Transverse colon (tissue), 4 donors: ENCODE results near the gene LMBR1. TPM values are rescaled to one million over a fixed set of nuclear protein-coding genes. Genes with fewer than 3 reads are reported as not detected.

ENCODE experiments used
- DNase-seq: peaks from one replicate; pipeline ENCODE4 v3.0.0-alpha.2; 2019
- H3K27ac ChIP-seq, 4 donors: fragments of 200-600 bp; sonication (generic); 2 replicates each; pipeline ENCODE4 v1.5.1; 2016 to 2018; ENCODE audit warnings: inconsistent platforms in 4 of 4
- H3K27me3 ChIP-seq: fragments of 200-600 bp; sonication (generic); 2 replicates; pipeline ENCODE4 v1.5.1; 2017; ENCODE audit warnings: inconsistent platforms
- H3K36me3 ChIP-seq, 4 donors: fragments of 200-600 bp; sonication (generic); 2 replicates each; pipeline ENCODE4 v1.5.1; 2017 to 2019; ENCODE audit warnings: inconsistent platforms in 4 of 4
- H3K4me1 ChIP-seq, 4 donors: fragments of 200-600 bp; sonication (generic); 2 replicates each; pipeline ENCODE4 v1.5.1; 2017 to 2020; ENCODE audit warnings: inconsistent platforms in 4 of 4
- H3K4me3 ChIP-seq, 4 donors: fragments of 200-600 bp; sonication (generic); 1 replicate in 1 of 4; 2 replicates in 3 of 4; pipeline versions ENCODE4 v1.5.1 to v1.6.1; 2017 to 2019; ENCODE audit warnings: inconsistent platforms in 4 of 4
- H3K9me3 ChIP-seq, 2 donors: fragments of 200-600 bp; sonication (generic); 2 replicates each; pipeline ENCODE4 v1.5.1; 2017 to 2019; ENCODE audit warnings: inconsistent platforms in 2 of 2
- EP300 ChIP-seq: sonication (generic); formaldehyde crosslinking; IDR thresholded peaks from one replicate; pipeline ENCODE4 v1.6.1; 2017; ENCODE audit warnings: antibody characterized with exemption, low read depth
- POLR2A ChIP-seq: fragments of 450-650 bp; IDR thresholded peaks from one replicate; pipeline ENCODE4 v1.6.1; 2016; ENCODE audit warnings: antibody characterized with exemption, mild to moderate bottlenecking, moderate library complexity
- POLR2AphosphoS5 ChIP-seq, 3 donors: sonication (generic); formaldehyde crosslinking; IDR thresholded peaks; one replicate each; pipeline ENCODE4 v1.6.1; 2016; ENCODE audit warnings: antibody characterized with exemption in 3 of 3
- WGBS, 2 donors: methylation state at CpG; one replicate each; pipeline ENCODE4 v1.1.5; 2018; ENCODE audit warnings: low coverage in 1 of 2; 5-methylcytosine and 5-hydroxymethylcytosine counted together
- in situ Hi-C, 4 donors: fragments of 200-750 bp; cut with MboI; loops; one replicate each; pipeline versions ENCODE4 v1.15.0 to v1.15.1; 2017; ENCODE audit warnings: low sequenced_read_pairs in 3 of 4, low pct_ligation_motif_present in 1 of 4, low pct_unique_long_range_greater_than_20kb in 1 of 4
- intact Hi-C: fragments of 100-400 bp; cut with DNase I; formaldehyde crosslinking; loops from one replicate; pipeline ENCODE4 v1.15.1; 2023; ENCODE audit warnings: low total_unique reads
- total RNA-seq, 4 donors: library from RNA; depleted of rRNA; stranded (reverse); fragments of >200 nt; gene quantifications; one replicate each; pipeline ENCODE4 v1.1.0, GENCODE V29; 2016
- TF ChIP-seq, protein P1 (sequence below), 5 experiments: fragments of 200-600 bp in 3 of 5; fragments of 450-650 bp in 2 of 5; sonication (generic) in 3 of 5; IDR thresholded peaks; 1 replicate in 2 of 5; 2 replicates in 3 of 5; pipeline ENCODE4 v1.5.1; 2016 to 2017; ENCODE audit warnings: antibody characterized with exemption in 5 of 5, inconsistent platforms in 3 of 5, mild to moderate bottlenecking in 2 of 5, moderate library complexity in 1 of 5

The LMBR1 gene
- total RNA-seq, 4 donors from 2014 or later: 16.7 to 78.1 (median 67.4) TPM

DNA sequence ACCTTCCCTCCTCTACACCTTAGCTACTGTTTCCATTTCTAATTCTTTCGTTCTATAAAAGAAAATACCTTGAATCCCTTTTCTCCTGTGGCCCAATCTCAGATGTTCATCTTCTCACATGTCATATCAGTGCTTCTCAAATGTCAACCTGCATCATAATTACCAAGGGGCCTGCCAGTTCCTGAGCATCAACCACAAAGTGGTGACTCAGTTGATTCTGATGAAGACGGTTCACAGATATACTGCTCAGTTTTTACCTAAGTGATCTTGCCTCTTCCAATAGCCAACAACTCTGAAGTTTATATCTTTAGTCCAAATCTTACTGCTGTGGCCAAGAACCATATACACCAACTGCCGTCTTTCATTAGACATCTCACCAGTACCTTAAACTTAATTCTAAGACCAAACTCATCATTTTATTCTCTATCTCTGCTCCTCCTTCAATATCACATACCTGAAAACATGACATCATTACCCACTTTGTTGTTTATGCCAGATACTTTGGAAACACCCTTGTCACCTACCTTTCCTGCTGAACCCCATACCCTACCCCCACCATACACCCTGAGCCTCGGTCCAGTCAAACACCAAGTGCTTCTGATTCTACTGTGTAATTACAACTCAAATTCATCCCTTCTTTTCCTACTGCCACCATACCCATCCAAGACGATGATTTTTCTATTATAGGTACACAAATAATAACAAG, 115.5 kb downstream of the LMBR1 start:
- 83% methylated on average over 5 of the region's 5 CpGs for WGBS, 2 donors
- no peaks in the 10 kb centered on the region for H3K27me3 ChIP-seq
- TF ChIP-seq POLR2A (no peak), POLR2AphosphoS5 (IDR thresholded peaks at IDR 0.05) (no peak), EP300 (no peak)
- TF ChIP-seq, protein P1, sequence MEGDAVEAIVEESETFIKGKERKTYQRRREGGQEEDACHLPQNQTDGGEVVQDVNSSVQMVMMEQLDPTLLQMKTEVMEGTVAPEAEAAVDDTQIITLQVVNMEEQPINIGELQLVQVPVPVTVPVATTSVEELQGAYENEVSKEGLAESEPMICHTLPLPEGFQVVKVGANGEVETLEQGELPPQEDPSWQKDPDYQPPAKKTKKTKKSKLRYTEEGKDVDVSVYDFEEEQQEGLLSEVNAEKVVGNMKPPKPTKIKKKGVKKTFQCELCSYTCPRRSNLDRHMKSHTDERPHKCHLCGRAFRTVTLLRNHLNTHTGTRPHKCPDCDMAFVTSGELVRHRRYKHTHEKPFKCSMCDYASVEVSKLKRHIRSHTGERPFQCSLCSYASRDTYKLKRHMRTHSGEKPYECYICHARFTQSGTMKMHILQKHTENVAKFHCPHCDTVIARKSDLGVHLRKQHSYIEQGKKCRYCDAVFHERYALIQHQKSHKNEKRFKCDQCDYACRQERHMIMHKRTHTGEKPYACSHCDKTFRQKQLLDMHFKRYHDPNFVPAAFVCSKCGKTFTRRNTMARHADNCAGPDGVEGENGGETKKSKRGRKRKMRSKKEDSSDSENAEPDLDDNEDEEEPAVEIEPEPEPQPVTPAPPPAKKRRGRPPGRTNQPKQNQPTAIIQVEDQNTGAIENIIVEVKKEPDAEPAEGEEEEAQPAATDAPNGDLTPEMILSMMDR (IDR thresholded peaks at IDR 0.05): no peak
- H3K4me1 ChIP-seq: no peaks in the 10 kb centered on the region
- no peaks in the 10 kb centered on the region for H3K36me3 ChIP-seq
- H3K9me3 ChIP-seq: peaks cover 0 to 4% of the 10 kb centered on the region in 2 donors
- no peak for DNase-seq
- in situ Hi-C loops (no loop called here), intact Hi-C loops (no loop called here)
- H3K27ac ChIP-seq: no peak overlapping the region
- H3K4me3 ChIP-seq: no peak overlapping the region

DNA sequence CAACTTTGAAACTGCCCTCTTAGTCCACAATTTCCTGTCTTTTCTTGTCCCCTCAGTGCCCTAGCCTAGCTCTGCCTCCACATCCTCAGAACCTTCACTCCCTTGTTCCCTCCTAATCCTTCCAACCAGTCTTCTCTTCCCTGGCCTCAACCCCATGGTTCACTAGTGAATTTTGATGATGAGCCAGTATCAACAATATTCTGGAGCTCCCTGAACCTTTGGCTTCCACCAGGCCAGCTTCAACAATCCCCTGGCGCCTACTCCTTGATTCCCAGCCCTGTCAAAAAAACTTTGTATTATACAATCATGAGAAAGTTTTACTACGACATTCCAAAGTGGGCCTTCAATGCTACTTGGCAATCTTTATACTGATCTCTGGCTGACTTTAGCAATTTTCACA, 116.5 kb downstream of the LMBR1 start:
- no peaks in the 10 kb centered on the region for H3K36me3 ChIP-seq
- intact Hi-C loops: no loop called here
- no peaks in the 10 kb centered on the region for H3K4me1 ChIP-seq
- no peaks in the 10 kb centered on the region for H3K27me3 ChIP-seq
- no peak overlapping the region for H3K27ac ChIP-seq
- WGBS, 2 donors: 92 to 94% methylated on average over 2 of the region's 2 CpGs
- TF ChIP-seq, protein P1 (IDR thresholded peaks at IDR 0.05): no peak
- TF ChIP-seq POLR2AphosphoS5 (IDR thresholded peaks at IDR 0.05) (no peak), POLR2A (no peak), EP300 (no peak)
- in situ Hi-C loops: no loop called here
- H3K4me3 ChIP-seq: no peak overlapping the region
- DNase-seq: no peak
- peaks cover 0 to 4% of the 10 kb centered on the region in 2 donors for H3K9me3 ChIP-seq

DNA sequence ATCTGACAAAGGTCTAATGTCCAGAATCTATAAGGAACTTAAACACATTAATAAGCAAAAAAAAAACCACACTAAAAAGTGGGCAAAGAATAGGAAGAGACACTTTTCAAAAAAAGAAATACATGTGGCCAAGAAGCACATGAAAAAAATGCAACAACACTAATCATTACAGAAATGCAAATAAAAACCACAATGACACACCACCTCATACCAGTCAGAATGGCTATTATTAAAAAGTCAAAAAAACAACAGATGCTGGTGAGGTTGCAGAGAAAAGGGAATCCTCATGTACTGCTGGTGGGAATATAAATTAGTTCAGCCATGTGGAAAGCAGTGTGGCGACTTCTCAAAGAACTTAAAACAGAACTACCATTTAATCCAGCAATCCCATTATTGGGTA, 119.0 kb downstream of the LMBR1 start:
- 92 to 100% methylated on average over 1 of the region's 1 CpG for WGBS, 2 donors
- intact Hi-C loops: no loop called here
- no peak for DNase-seq
- no peaks in the 10 kb centered on the region for H3K27me3 ChIP-seq
- H3K9me3 ChIP-seq: peaks cover 0 to 4% of the 10 kb centered on the region in 2 donors
- H3K4me3 ChIP-seq: no peak overlapping the region
- H3K27ac ChIP-seq: no peak overlapping the region
- TF ChIP-seq, protein P1 (IDR thresholded peaks at IDR 0.05): no peak
- TF ChIP-seq EP300 (no peak), POLR2A (no peak), POLR2AphosphoS5 (IDR thresholded peaks at IDR 0.05) (no peak)
- H3K36me3 ChIP-seq: no peaks in the 10 kb centered on the region
- in situ Hi-C loops: no loop called here
- no peaks in the 10 kb centered on the region for H3K4me1 ChIP-seq

DNA sequence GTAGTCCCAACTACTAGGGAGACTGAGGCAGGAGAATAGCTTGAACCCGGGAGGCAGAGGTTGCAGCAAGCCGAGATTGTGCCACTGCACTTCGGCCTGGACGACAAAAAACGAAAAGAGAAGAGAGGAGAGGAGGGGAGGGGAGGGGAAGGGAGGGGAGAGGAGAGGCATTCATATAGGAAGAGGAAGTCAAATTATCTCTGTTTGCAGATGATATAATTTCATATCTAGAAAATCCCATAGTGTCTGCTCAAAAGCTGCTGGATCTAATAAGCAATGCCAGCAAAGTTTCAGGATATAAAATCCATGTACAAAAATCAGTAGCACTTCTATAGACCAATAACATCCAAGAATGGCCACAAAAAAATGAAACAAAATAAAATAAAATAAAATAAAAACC, 120.3 kb downstream of the LMBR1 start:
- DNase-seq: no peak
- Histone ChIP-seq H3K27me3 (no peaks in the 10 kb centered on the region), H3K36me3 (no peaks in the 10 kb centered on the region), H3K4me1 (no peaks in the 10 kb centered on the region), H3K27ac (no peak overlapping the region), H3K9me3 (peaks cover 0 to 4% of the 10 kb centered on the region in 2 donors), H3K4me3 (no peak overlapping the region)
- intact Hi-C loops: no loop called here
- TF ChIP-seq POLR2A (no peak), POLR2AphosphoS5 (IDR thresholded peaks at IDR 0.05) (no peak), EP300 (no peak)
- TF ChIP-seq, protein P1 (IDR thresholded peaks at IDR 0.05): no peak
- 82% methylated on average over 5 of the region's 5 CpGs; no CpG with 5 or more reads in 1 of the 2 donors for WGBS, 2 donors
- in situ Hi-C loops: no loop called here
